Measurements from ENCODE around the gene CUL1. TPM values are rescaled to one million over a fixed set of nuclear protein-coding genes. Genes with fewer than 3 reads are reported as not detected.

The CUL1 gene
- total and polyA plus RNA-seq, 2 experiments from 2014 or later = 35.6 to 71.3 TPM

- Mint-ChIP-seq H3K9me3 (no peaks in the 10 kb centered on the region; the same call in 2 of the 3 replicates), H3K27ac (no peak overlapping the region), H3K4me3 (no peak overlapping the region), H3K4me1 (peaks cover 15% of the 10 kb centered on the region), H3K27me3 (ENCODE audit: insufficient read depth, low read depth, poor library complexity) (no peaks in the 10 kb centered on the region), H3K36me3 (ENCODE audit: low read depth) (no peaks in the 10 kb centered on the region; the same call in 2 of the 3 replicates)
- Histone ChIP-seq H3K36me3 (ENCODE audit: insufficient read depth) (no peaks in the 10 kb centered on the region), H4K20me1 (replicated peaks; ENCODE audit: insufficient read depth) (no peaks in the 10 kb centered on the region), H3K27me3 (ENCODE audit: insufficient read depth) (no peaks in the 10 kb centered on the region), H2AFZ (no peak overlapping the region), H3K79me2 (replicated peaks; ENCODE audit: insufficient read depth) (peaks cover 14% of the 10 kb centered on the region; the same call in 1 of the 2 replicates), H3K9me2 (ENCODE audit: insufficient read depth) (no peaks in the 10 kb centered on the region; the same call in 1 of the 2 replicates), H3K4me1 (ENCODE audit: insufficient read depth) (peaks cover 13% of the 10 kb centered on the region), H3K4me3 (no peak overlapping the region), H3K27ac (ENCODE audit: low read depth) (no peak overlapping the region), H3K4me2 (no peak overlapping the region), H3F3A (replicated peaks; ENCODE audit: low read depth) (0 out of 2 replicates have a peak, but pooled peaks cover 3% of the 10 kb centered on the region)
- TF ChIP-seq STAT1 (IDR thresholded peaks at IDR 0.05; ENCODE audit: unreplicated experiment) (no peak), ZNF114 (CRISPR knock-in tag; IDR thresholded peaks at IDR 0.05) (no peak), REST (IDR thresholded peaks at IDR 0.05; ENCODE audit: unreplicated experiment) (no peak), EZH2phosphoT487 (IDR thresholded peaks at IDR 0.05; ENCODE audit: unreplicated experiment) (no peak), CREB1 (CRISPR knock-in tag; IDR thresholded peaks at IDR 0.05; ENCODE audit: low read depth) (no peak)
- DNase-seq (ENCODE audit: low spot score) = no peak
- ATAC-seq = no peak
Measured at GRCh38 chr7:148693651-148694050, 5.1 kb upstream of the CUL1 start.

GRCh38 chr7:148694631-148695030 lies 4.1 kb upstream of the CUL1 start:
- Histone ChIP-seq H3K27ac (ENCODE audit: low read depth) (no peak overlapping the region), H2AFZ (no peak overlapping the region), H3K27me3 (ENCODE audit: insufficient read depth) (no peaks in the 10 kb centered on the region), H4K20me1 (replicated peaks; ENCODE audit: insufficient read depth) (no peaks in the 10 kb centered on the region), H3K4me3 (no peak overlapping the region), H3K4me1 (ENCODE audit: insufficient read depth) (peaks cover 13% of the 10 kb centered on the region), H3F3A (replicated peaks; ENCODE audit: low read depth) (0 out of 2 replicates have a peak, but pooled peaks cover 3% of the 10 kb centered on the region), H3K9me2 (ENCODE audit: insufficient read depth) (no peaks in the 10 kb centered on the region; the same call in 1 of the 2 replicates), H3K36me3 (ENCODE audit: insufficient read depth) (no peaks in the 10 kb centered on the region), H3K4me2 (no peak overlapping the region), H3K79me2 (replicated peaks; ENCODE audit: insufficient read depth) (peaks cover 16% of the 10 kb centered on the region)
- Mint-ChIP-seq H3K27me3 (ENCODE audit: insufficient read depth, low read depth, poor library complexity) (no peaks in the 10 kb centered on the region), H3K27ac (no peak overlapping the region), H3K9me3 (no peaks in the 10 kb centered on the region; the same call in 2 of the 3 replicates), H3K4me3 (no peak overlapping the region), H3K4me1 (peaks cover 15% of the 10 kb centered on the region), H3K36me3 (ENCODE audit: low read depth) (no peaks in the 10 kb centered on the region; the same call in 2 of the 3 replicates)
- no peak for ATAC-seq
- DNase-seq (ENCODE audit: low spot score) = no peak
- no peak for TF ChIP-seq ZNF462 (CRISPR knock-in tag; IDR thresholded peaks at IDR 0.05)
- TF ChIP-seq ETS1 (IDR thresholded peaks at IDR 0.05) = no peak
- no peak for TF ChIP-seq ZNF331 (CRISPR knock-in tag; IDR thresholded peaks at IDR 0.05; ENCODE audit: low read depth)
- TF ChIP-seq CREB1 (CRISPR knock-in tag; IDR thresholded peaks at IDR 0.05; ENCODE audit: low read depth) = no peak
- no peak for TF ChIP-seq JUNB (IDR thresholded peaks at IDR 0.05; ENCODE audit: unreplicated experiment)
- no peak for TF ChIP-seq POLR2AphosphoS5 (IDR thresholded peaks at IDR 0.05; ENCODE audit: low read depth)
- no peak for TF ChIP-seq EZH2 (IDR thresholded peaks at IDR 0.05; ENCODE audit: low read depth, unreplicated experiment)
